Measurements from ENCODE around the gene ASB14.

The ASB14 gene

DNA sequence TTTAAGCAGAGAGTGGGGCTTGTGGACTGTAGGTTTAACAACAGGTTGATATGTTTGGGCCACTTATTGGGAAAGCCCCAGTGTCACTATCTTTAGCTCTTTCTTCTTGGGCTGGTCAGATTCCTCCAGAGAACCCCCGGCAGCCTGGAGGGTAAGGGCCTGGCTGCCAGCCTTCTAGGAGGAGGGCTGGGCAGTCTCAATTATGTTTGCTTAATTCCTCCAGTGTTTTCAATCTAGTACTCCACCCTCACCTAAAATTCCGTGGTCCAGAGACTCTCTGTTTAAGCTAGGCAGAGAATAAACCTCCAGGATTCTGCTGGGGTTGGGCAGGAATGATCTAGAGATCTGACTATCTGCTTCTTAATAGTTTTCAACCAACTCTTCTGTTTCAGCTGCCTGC lies 5.3 kb downstream of the ASB14 start:
- TF ChIP-seq SIN3A (IDR thresholded peaks at IDR 0.05; ENCODE audit: borderline replicate concordance, insufficient read depth, low read length) = no peak
- no peak for TF ChIP-seq TAF1 (IDR thresholded peaks at IDR 0.05; ENCODE audit: borderline replicate concordance, insufficient read depth, low read length)
- TF ChIP-seq FOXP2 (optimal IDR thresholded peaks at IDR 0.05; ENCODE audit: borderline replicate concordance, extremely low read depth, extremely low read length, insufficient read depth) = no peak
- no peak for TF ChIP-seq REST (IDR thresholded peaks at IDR 0.05; ENCODE audit: insufficient read depth in 1 of 2, low read depth in 2 of 2, low read length in 2 of 2)
- TF ChIP-seq POLR2AphosphoS5 (IDR thresholded peaks at IDR 0.05; ENCODE audit: low read depth, low read length) = no peak

- no peak for TF ChIP-seq POLR2AphosphoS5 (IDR thresholded peaks at IDR 0.05; ENCODE audit: low read depth, low read length)
- TF ChIP-seq FOXP2 (optimal IDR thresholded peaks at IDR 0.05; ENCODE audit: borderline replicate concordance, extremely low read depth, extremely low read length, insufficient read depth) = no peak
- TF ChIP-seq SIN3A (IDR thresholded peaks at IDR 0.05; ENCODE audit: borderline replicate concordance, insufficient read depth, low read length) = no peak
- no peak for TF ChIP-seq REST (IDR thresholded peaks at IDR 0.05; ENCODE audit: insufficient read depth in 1 of 2, low read depth in 2 of 2, low read length in 2 of 2)
Observed at GRCh38 chr3:57283334-57283733, 9.2 kb downstream of the ASB14 start.

GRCh38 chr3:57281715-57282114 lies 10.8 kb downstream of the ASB14 start:
- TF ChIP-seq SIN3A (IDR thresholded peaks at IDR 0.05; ENCODE audit: borderline replicate concordance, insufficient read depth, low read length) (no peak), REST (IDR thresholded peaks at IDR 0.05; ENCODE audit: insufficient read depth in 1 of 2, low read depth in 2 of 2, low read length in 2 of 2) (no peak), FOXP2 (optimal IDR thresholded peaks at IDR 0.05; ENCODE audit: borderline replicate concordance, extremely low read depth, extremely low read length, insufficient read depth) (no peak), POLR2AphosphoS5 (IDR thresholded peaks at IDR 0.05; ENCODE audit: low read depth, low read length) (no peak), TAF1 (IDR thresholded peaks at IDR 0.05; ENCODE audit: borderline replicate concordance, insufficient read depth, low read length) (no peak)

GRCh38 chr3:57279685-57280084 lies 12.8 kb downstream of the ASB14 start:
- no peak for TF ChIP-seq REST (IDR thresholded peaks at IDR 0.05; ENCODE audit: insufficient read depth in 1 of 2, low read depth in 2 of 2, low read length in 2 of 2)
- no peak for TF ChIP-seq POLR2AphosphoS5 (IDR thresholded peaks at IDR 0.05; ENCODE audit: low read depth, low read length)
- TF ChIP-seq TAF1 (IDR thresholded peaks at IDR 0.05; ENCODE audit: borderline replicate concordance, insufficient read depth, low read length) = no peak
- TF ChIP-seq FOXP2 (optimal IDR thresholded peaks at IDR 0.05; ENCODE audit: borderline replicate concordance, extremely low read depth, extremely low read length, insufficient read depth) = no peak
- TF ChIP-seq SIN3A (IDR thresholded peaks at IDR 0.05; ENCODE audit: borderline replicate concordance, insufficient read depth, low read length) = no peak

DNA sequence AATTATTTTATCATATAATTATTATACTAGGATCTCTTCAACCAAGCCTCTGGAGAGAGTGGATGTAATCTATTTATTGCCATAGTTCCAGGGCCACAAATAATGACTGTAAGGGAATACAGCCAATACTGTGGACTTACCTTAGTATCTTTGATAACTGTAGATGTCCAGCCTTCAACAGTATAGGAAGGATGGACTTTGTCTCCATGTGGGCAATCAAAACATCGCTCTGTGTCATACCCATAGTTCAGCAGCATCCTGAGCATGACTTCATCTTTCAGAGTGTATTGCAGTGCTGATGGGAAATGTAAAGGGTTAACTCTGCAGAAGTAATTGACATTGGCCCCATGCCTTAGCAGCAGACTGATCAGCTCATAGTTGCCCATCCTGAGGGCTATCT lies 14.2 kb downstream of the ASB14 start:
- TF ChIP-seq REST (IDR thresholded peaks at IDR 0.05; ENCODE audit: insufficient read depth in 1 of 2, low read depth in 2 of 2, low read length in 2 of 2) (no peak), SIN3A (IDR thresholded peaks at IDR 0.05; ENCODE audit: borderline replicate concordance, insufficient read depth, low read length) (no peak), TAF1 (IDR thresholded peaks at IDR 0.05; ENCODE audit: borderline replicate concordance, insufficient read depth, low read length) (no peak), FOXP2 (optimal IDR thresholded peaks at IDR 0.05; ENCODE audit: borderline replicate concordance, extremely low read depth, extremely low read length, insufficient read depth) (no peak), POLR2AphosphoS5 (IDR thresholded peaks at IDR 0.05; ENCODE audit: low read depth, low read length) (no peak)
